ENCODE measurements around the gene QPCTL. TPM values are rescaled to one million over a fixed set of nuclear protein-coding genes. Genes with fewer than 3 reads are reported as not detected.

QPCTL gene
- total and polyA plus RNA-seq, 3 experiments from 2014 or later, result 2.0 to 11.5 (median 11.3) TPM

GRCh38 chr19:45730368-45731288, 38.2 kb downstream of the QPCTL start, which contains the start of gene FBXO46:
Gene FBXO46, minus strand, starts transcription at chr19:45730896. Its CDS starts 17,401 bp downstream, at chr19:45713495.
- POLR2A ChIA-PET, result interaction anchor here (0.5 to 2.5 kb wide), 8 partner anchors 13 to 1695 kb away, joined by 3 to 19 read pairs (median 4); partner anchors contain the start of genes QPCTL, SIX5 and SNRPD2

GRCh38 chr19:45733160-45733810, 40.8 kb downstream of the QPCTL start, which contains the start of gene MEIOSIN:
Gene MEIOSIN, plus strand, starts transcription at chr19:45733439. Its CDS starts 1,938 bp downstream, at chr19:45735377.
- H3K36me3 Mint-ChIP-seq, result peaks cover 0 to 5% (median under 1%) of the 10 kb centered on the region in 3 donors
- H3K27ac Mint-ChIP-seq, result peak within 1 kb of the TSS in 3 of 8 donors; percentile 21 to 38 (median 28)
- Histone ChIP-seq H3K36me3 (ENCODE audit: insufficient read depth, low read length) (no peaks in the 10 kb centered on the region), H3K4me1 (ENCODE audit: insufficient read depth, low read length) (peaks cover 22% of the 10 kb centered on the region), H3K27me3 (ENCODE audit: insufficient read depth, low read length, poor library complexity, severe bottlenecking) (no peaks in the 10 kb centered on the region), H3K27ac (ENCODE audit: low read depth, low read length) (no peak within 1 kb of the TSS), H3K4me3 (ENCODE audit: low read length) (no peak within 1 kb of the TSS), H3K9me3 (ENCODE audit: low read length) (no peaks in the 10 kb centered on the region)
- H3K9me3 Mint-ChIP-seq, result no peaks in the 10 kb centered on the region
- H3K27me3 Mint-ChIP-seq, result peaks cover 2 to 4% of the 10 kb centered on the region in 2 donors
- H3K4me1 Mint-ChIP-seq, result peaks cover 15 to 20% (median 19%) of the 10 kb centered on the region in 3 donors
- no peak for DNase-seq
- ChIA-PET POLR2A (no interaction called here), CTCF (interaction anchor here (1.4 kb wide), 1 partner anchor 8 kb away, joined by 3 read pairs; no protein-coding TSS in a partner anchor)
- H3K4me3 Mint-ChIP-seq, result peak within 1 kb of the TSS in 5 of 7 donors; percentile 12 to 72 (median 38)

More at GRCh38 chr19:45730368-45731288, 38.2 kb downstream of the QPCTL start, which contains the start of gene FBXO46:
- Mint-ChIP-seq H3K27me3 (peaks cover 0 to 1% of the 10 kb centered on the region in 2 donors), H3K9me3 (no peaks in the 10 kb centered on the region), H3K4me3 (peak within 1 kb of the TSS; percentile 82 to 99 (median 94)), H3K27ac (peak within 1 kb of the TSS; percentile 16 to 99 (median 90)), H3K36me3 (peaks cover 0 to 12% (median 1%) of the 10 kb centered on the region in 3 donors), H3K4me1 (peaks cover 23 to 38% (median 37%) of the 10 kb centered on the region in 3 donors)
- CTCF ChIA-PET, result interaction anchor here (0.7 to 1.6 kb wide), 8 partner anchors 13 to 815 kb away, joined by 3 to 4 read pairs (median 4); partner anchors contain the start of genes QPCTL and SNRPD2
- H3K27ac ChIP-seq (ENCODE audit: low read depth, low read length), result peak within 1 kb of the TSS; percentile 81
- H3K27me3 ChIP-seq (ENCODE audit: insufficient read depth, low read length, poor library complexity, severe bottlenecking), result no peaks in the 10 kb centered on the region
- peak; percentile 85 to 94 (median 90) for DNase-seq
- peak within 1 kb of the TSS; percentile 88 for H3K4me3 ChIP-seq (ENCODE audit: low read length)
- peaks cover 27% of the 10 kb centered on the region for H3K4me1 ChIP-seq (ENCODE audit: insufficient read depth, low read length)
- no peaks in the 10 kb centered on the region for H3K36me3 ChIP-seq (ENCODE audit: insufficient read depth, low read length)
- no peaks in the 10 kb centered on the region for H3K9me3 ChIP-seq (ENCODE audit: low read length)

- CTCF ChIA-PET, result no interaction called here
- H3K27me3 Mint-ChIP-seq, result peaks cover 6 to 19% of the 10 kb centered on the region in 2 donors
- Histone ChIP-seq H3K4me3 (ENCODE audit: low read length) (no peak overlapping the region), H3K4me1 (ENCODE audit: insufficient read depth, low read length) (no peaks in the 10 kb centered on the region), H3K9me3 (ENCODE audit: low read length) (no peaks in the 10 kb centered on the region), H3K36me3 (ENCODE audit: insufficient read depth, low read length) (no peaks in the 10 kb centered on the region), H3K27me3 (ENCODE audit: insufficient read depth, low read length, poor library complexity, severe bottlenecking) (no peaks in the 10 kb centered on the region), H3K27ac (ENCODE audit: low read depth, low read length) (peak overlapping the region; percentile 45)
- POLR2A ChIA-PET, result no interaction called here
- H3K27ac Mint-ChIP-seq, result no peak overlapping the region
- no peak overlapping the region for H3K4me3 Mint-ChIP-seq
- no peaks in the 10 kb centered on the region for H3K4me1 Mint-ChIP-seq
- no peak for DNase-seq
- no peaks in the 10 kb centered on the region for H3K9me3 Mint-ChIP-seq
- H3K36me3 Mint-ChIP-seq, result no peaks in the 10 kb centered on the region
Measured at GRCh38 chr19:45739498-45740439, 47.3 kb downstream of the QPCTL start.

- Histone ChIP-seq H3K27me3 (ENCODE audit: insufficient read depth, low read length, poor library complexity, severe bottlenecking) (no peaks in the 10 kb centered on the region), H3K9me3 (ENCODE audit: low read length) (no peaks in the 10 kb centered on the region), H3K4me1 (ENCODE audit: insufficient read depth, low read length) (no peaks in the 10 kb centered on the region), H3K4me3 (ENCODE audit: low read length) (no peak overlapping the region), H3K27ac (ENCODE audit: low read depth, low read length) (no peak overlapping the region), H3K36me3 (ENCODE audit: insufficient read depth, low read length) (no peaks in the 10 kb centered on the region)
- Mint-ChIP-seq H3K27ac (no peak overlapping the region), H3K4me1 (no peaks in the 10 kb centered on the region), H3K9me3 (no peaks in the 10 kb centered on the region), H3K36me3 (no peaks in the 10 kb centered on the region), H3K4me3 (no peak overlapping the region), H3K27me3 (peaks cover 20 to 29% of the 10 kb centered on the region in 2 donors)
- ChIA-PET POLR2A (no interaction called here), CTCF (no interaction called here)
- DNase-seq, result no peak
Measured at GRCh38 chr19:45742969-45743368, 50.5 kb downstream of the QPCTL start.

DNA sequence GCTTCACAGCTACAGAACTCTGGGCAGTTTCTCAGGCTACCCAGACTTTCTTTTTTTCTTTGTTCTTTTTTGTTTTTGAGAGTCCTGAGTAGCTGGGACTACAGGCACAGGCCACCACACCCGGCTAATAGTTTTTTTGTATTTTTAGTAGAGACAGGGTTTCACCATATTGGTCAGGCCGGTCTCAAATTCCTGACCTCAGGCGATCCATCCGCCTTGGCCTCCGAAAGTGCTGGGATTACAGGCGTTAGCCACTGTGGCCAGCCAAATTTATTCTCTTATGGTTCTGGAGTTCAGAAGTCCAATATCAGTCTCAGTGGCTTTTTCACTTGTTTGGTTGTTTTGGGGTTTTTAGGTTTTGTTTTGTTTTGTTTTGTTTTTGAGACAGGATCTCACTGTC, 53.1 kb downstream of the QPCTL start:
- DNase-seq, result no peak
- no peaks in the 10 kb centered on the region for H3K36me3 ChIP-seq (ENCODE audit: insufficient read depth, low read length)
- Mint-ChIP-seq H3K36me3 (no peaks in the 10 kb centered on the region), H3K9me3 (no peaks in the 10 kb centered on the region), H3K27me3 (peaks cover 15 to 21% of the 10 kb centered on the region in 2 donors), H3K4me1 (no peaks in the 10 kb centered on the region), H3K27ac (no peak overlapping the region), H3K4me3 (no peak overlapping the region)
- no peaks in the 10 kb centered on the region for H3K27me3 ChIP-seq (ENCODE audit: insufficient read depth, low read length, poor library complexity, severe bottlenecking)
- H3K9me3 ChIP-seq (ENCODE audit: low read length), result no peaks in the 10 kb centered on the region
- no peaks in the 10 kb centered on the region for H3K4me1 ChIP-seq (ENCODE audit: insufficient read depth, low read length)
- no peak overlapping the region for H3K27ac ChIP-seq (ENCODE audit: low read depth, low read length)
- ChIA-PET POLR2A (no interaction called here), CTCF (no interaction called here)
- no peak overlapping the region for H3K4me3 ChIP-seq (ENCODE audit: low read length)

- ChIA-PET POLR2A (no interaction called here), CTCF (no interaction called here)
- Mint-ChIP-seq H3K27me3 (peaks cover 15 to 21% of the 10 kb centered on the region in 2 donors), H3K27ac (no peak overlapping the region), H3K4me1 (no peaks in the 10 kb centered on the region), H3K4me3 (no peak overlapping the region), H3K36me3 (no peaks in the 10 kb centered on the region), H3K9me3 (no peaks in the 10 kb centered on the region)
- no peaks in the 10 kb centered on the region for H3K9me3 ChIP-seq (ENCODE audit: low read length)
- DNase-seq, result no peak
- no peaks in the 10 kb centered on the region for H3K27me3 ChIP-seq (ENCODE audit: insufficient read depth, low read length, poor library complexity, severe bottlenecking)
- no peaks in the 10 kb centered on the region for H3K4me1 ChIP-seq (ENCODE audit: insufficient read depth, low read length)
- H3K36me3 ChIP-seq (ENCODE audit: insufficient read depth, low read length), result no peaks in the 10 kb centered on the region
- no peak overlapping the region for H3K27ac ChIP-seq (ENCODE audit: low read depth, low read length)
- H3K4me3 ChIP-seq (ENCODE audit: low read length), result no peak overlapping the region
Measured at GRCh38 chr19:45746866-45747265, 54.4 kb downstream of the QPCTL start.

DNA sequence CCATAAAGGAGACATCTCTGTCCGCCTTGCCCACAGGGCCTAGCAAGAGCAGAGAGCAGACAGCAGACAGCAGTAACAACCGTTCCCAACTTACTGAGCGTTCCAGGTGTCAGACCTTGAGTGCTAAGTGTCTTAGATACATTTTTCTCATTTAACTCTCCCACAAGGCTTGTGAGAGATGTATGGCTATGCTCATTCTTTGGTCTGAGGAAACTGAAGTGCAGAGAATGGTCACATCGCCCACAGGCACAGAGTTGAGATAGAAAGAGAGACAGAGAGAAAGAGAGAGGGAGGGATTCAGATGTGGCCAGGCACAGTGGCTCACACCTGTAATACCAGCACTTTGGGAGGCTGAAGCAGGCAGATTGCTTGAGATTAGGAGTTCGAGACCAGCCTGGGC, 55.0 kb downstream of the QPCTL start:
- no peak overlapping the region for H3K27ac ChIP-seq (ENCODE audit: low read depth, low read length)
- H3K27me3 ChIP-seq (ENCODE audit: insufficient read depth, low read length, poor library complexity, severe bottlenecking), result no peaks in the 10 kb centered on the region
- no peaks in the 10 kb centered on the region for H3K9me3 ChIP-seq (ENCODE audit: low read length)
- Mint-ChIP-seq H3K4me1 (no peaks in the 10 kb centered on the region), H3K27ac (no peak overlapping the region), H3K36me3 (no peaks in the 10 kb centered on the region), H3K27me3 (peaks cover 15 to 18% of the 10 kb centered on the region in 2 donors), H3K9me3 (no peaks in the 10 kb centered on the region), H3K4me3 (no peak overlapping the region)
- no peaks in the 10 kb centered on the region for H3K4me1 ChIP-seq (ENCODE audit: insufficient read depth, low read length)
- no peaks in the 10 kb centered on the region for H3K36me3 ChIP-seq (ENCODE audit: insufficient read depth, low read length)
- ChIA-PET CTCF (no interaction called here), POLR2A (no interaction called here)
- no peak overlapping the region for H3K4me3 ChIP-seq (ENCODE audit: low read length)
- DNase-seq, result no peak
